Naive thymus-derived CD4-positive, alpha-beta T cell (primary cell): Measurements from ENCODE around the gene BAIAP2. TPM values are rescaled to one million over a fixed set of nuclear protein-coding genes. Genes with fewer than 3 reads are reported as not detected.

Source experiments
- ATAC-seq: fragments of 150-1000 bp; cut with Tn5 transposase; 2 replicates; pipeline ENCODE4 v1.10.0; 2021; ENCODE audit warnings: mild to moderate bottlenecking, moderate library complexity
- CTCF ChIA-PET: fragments of 350-600 bp; sonication (Branson Sonifier 250); formaldehyde crosslinking; loops from one replicate; lab custom pipeline; 2021; ENCODE audit warnings: antibody characterized with exemption; lab: Charles Lee
- POLR2A ChIA-PET: fragments of 350-600 bp; sonication (Branson Sonifier 250); formaldehyde crosslinking; loops from one replicate; lab custom pipeline; 2021; ENCODE audit warnings: antibody characterized with exemption, inconsistent platforms; lab: Charles Lee
- DNase-seq, 9 donors: peaks; one replicate each; pipeline versions ENCODE4 v3.0.0 to v3.0.0-alpha.2; 2020 to 2022; ENCODE audit warnings: mixed read lengths in 1 of 9
- H3K27ac ChIP-seq: one replicate; pipeline ENCODE4 v1.7.0; 2013; ENCODE audit warnings: mild to moderate bottlenecking, low read depth, low read length, moderate library complexity
- H3K27me3 ChIP-seq, 2 donors: one replicate each; pipeline ENCODE4 v1.7.0; 2013; ENCODE audit warnings: low read length in 2 of 2, mild to moderate bottlenecking in 2 of 2, moderate library complexity in 2 of 2; ENCODE audit not compliant: control insufficient read depth in 2 of 2, insufficient read depth in 2 of 2
- H3K36me3 ChIP-seq, 3 experiments: 1 replicate in 2 of 3; 2 replicates in 1 of 3; pipeline ENCODE4 v1.7.0; 2013; ENCODE audit warnings: low read length in 3 of 3, mild to moderate bottlenecking in 3 of 3, moderate library complexity in 1 of 3; ENCODE audit not compliant: insufficient read depth in 3 of 3, control insufficient read depth in 2 of 3
- H3K4me1 ChIP-seq, 2 donors: one replicate each; pipeline ENCODE4 v1.7.0; 2013; ENCODE audit warnings: low read length in 2 of 2, mild to moderate bottlenecking in 2 of 2, moderate library complexity in 1 of 2; ENCODE audit not compliant: control insufficient read depth in 2 of 2, insufficient read depth in 2 of 2
- H3K4me3 ChIP-seq: 2 replicates; pipeline ENCODE4 v1.7.0; 2013; ENCODE audit warnings: mild to moderate bottlenecking, low read length
- H3K9me3 ChIP-seq, 3 experiments: 1 replicate in 2 of 3; 2 replicates in 1 of 3; pipeline ENCODE4 v1.7.0; 2013; ENCODE audit warnings: low read length in 3 of 3; ENCODE audit not compliant: control insufficient read depth in 2 of 3
- H3K27ac Mint-ChIP-seq, 9 donors: one replicate each; pipeline ENCODE4 v1.8.0; 2020 to 2022; ENCODE audit warnings: mixed read lengths in 9 of 9, mild to moderate bottlenecking in 8 of 9, moderate library complexity in 5 of 9, inconsistent platforms in 2 of 9
- H3K27me3 Mint-ChIP-seq, 5 donors: one replicate each; pipeline ENCODE4 v1.8.0; 2021 to 2022; ENCODE audit warnings: mixed read lengths in 5 of 5, mild to moderate bottlenecking in 1 of 5
- H3K36me3 Mint-ChIP-seq, 5 donors: one replicate each; pipeline ENCODE4 v1.8.0; 2020 to 2022; ENCODE audit warnings: mixed read lengths in 5 of 5, mild to moderate bottlenecking in 3 of 5, inconsistent platforms in 1 of 5
- H3K4me1 Mint-ChIP-seq, 7 donors: one replicate each; pipeline ENCODE4 v1.8.0; 2020 to 2022; ENCODE audit warnings: mixed read lengths in 7 of 7, mild to moderate bottlenecking in 3 of 7, inconsistent platforms in 1 of 7
- H3K4me3 Mint-ChIP-seq, 10 donors: one replicate each; pipeline ENCODE4 v1.8.0; 2020 to 2022; ENCODE audit warnings: mild to moderate bottlenecking in 10 of 10, mixed read lengths in 10 of 10, moderate library complexity in 6 of 10, inconsistent platforms in 2 of 10
- H3K9me3 Mint-ChIP-seq, 11 donors: one replicate each; pipeline ENCODE4 v1.8.0; 2020 to 2022; ENCODE audit warnings: mixed read lengths in 11 of 11, mild to moderate bottlenecking in 4 of 11, inconsistent platforms in 1 of 11, moderate library complexity in 1 of 11
- intact Hi-C, 2 donors: fragments of 100-400 bp; cut with micrococcal nuclease; formaldehyde crosslinking; loops; one replicate each; pipeline ENCODE4 v1.15.1; 2023
- polyA plus RNA-seq, 2 donors: library from polyadenylated mRNA; unstranded; fragments of 300-500 nt; fragmentation: Illumina TruSeq; gene quantifications; one replicate each; pipeline ENCODE4 v1.2.3, GENCODE V29; 2021
- total RNA-seq, 6 experiments: library from RNA in 5 of 6; stranded (reverse) in 5 of 6; gene quantifications; 1 replicate in 5 of 6; 2 replicates in 1 of 6; pipeline ENCODE4 v1.2.3 and lab custom pipeline; 2021 to 2026

BAIAP2 gene
- total and polyA plus RNA-seq, 7 experiments from 2014 or later, result 3.2 to 13.7 (median 7.4) TPM

- H3K9me3 ChIP-seq, result no peaks in the 10 kb centered on the region
- ChIA-PET POLR2A (no interaction called here), CTCF (interaction anchor here (1.1 kb wide), 1 partner anchor 15 kb away, joined by 3 read pairs; no protein-coding TSS in a partner anchor)
- H3K36me3 ChIP-seq, result no peaks in the 10 kb centered on the region
- H3K27me3 Mint-ChIP-seq, result no peaks in the 10 kb centered on the region
- H3K27ac ChIP-seq, result no peak overlapping the region
- H3K4me1 Mint-ChIP-seq, result peaks cover 0 to 4% (median 0%) of the 10 kb centered on the region in 7 donors
- ATAC-seq (no peak), DNase-seq (no peak)
- no peaks in the 10 kb centered on the region for H3K36me3 Mint-ChIP-seq
- no peaks in the 10 kb centered on the region for H3K27me3 ChIP-seq
- H3K4me1 ChIP-seq, result no peaks in the 10 kb centered on the region
- H3K4me3 ChIP-seq, result no peak overlapping the region
- no peaks in the 10 kb centered on the region for H3K9me3 Mint-ChIP-seq
- no peak overlapping the region for H3K4me3 Mint-ChIP-seq
- H3K27ac Mint-ChIP-seq, result no peak overlapping the region
- intact Hi-C loops, result no loop called here
Measured at GRCh38 chr17:81116704-81117103, 81.8 kb downstream of the BAIAP2 start.

GRCh38 chr17:81117672-81118198 is 82.8 kb downstream of the BAIAP2 start:
- no peaks in the 10 kb centered on the region for H3K9me3 Mint-ChIP-seq
- no peaks in the 10 kb centered on the region for H3K36me3 Mint-ChIP-seq
- ChIA-PET POLR2A (interaction anchor here (0.8 kb wide), 1 partner anchor 668 kb away, joined by 3 read pairs; no protein-coding TSS in a partner anchor), CTCF (no interaction called here)
- Histone ChIP-seq H3K36me3 (no peaks in the 10 kb centered on the region), H3K4me3 (no peak overlapping the region), H3K27me3 (no peaks in the 10 kb centered on the region), H3K9me3 (no peaks in the 10 kb centered on the region), H3K27ac (no peak overlapping the region), H3K4me1 (no peaks in the 10 kb centered on the region)
- ATAC-seq (no peak), DNase-seq (no peak)
- intact Hi-C loops, result no loop called here
- H3K4me3 Mint-ChIP-seq, result peak overlapping the region in 1 of 10 donors; percentile 25
- peak overlapping the region in 1 of 9 donors; percentile 65 for H3K27ac Mint-ChIP-seq
- peaks cover 0 to 4% (median 0%) of the 10 kb centered on the region in 7 donors for H3K4me1 Mint-ChIP-seq
- H3K27me3 Mint-ChIP-seq, result no peaks in the 10 kb centered on the region

GRCh38 chr17:81118308-81119221 is 83.6 kb downstream of the BAIAP2 start:
- Mint-ChIP-seq H3K27ac (peak overlapping the region in 4 of 9 donors; percentile 42 to 78 (median 62)), H3K4me3 (peak overlapping the region in 8 of 10 donors; percentile 35 to 80 (median 54)), H3K9me3 (no peaks in the 10 kb centered on the region), H3K27me3 (no peaks in the 10 kb centered on the region), H3K4me1 (peaks cover 0 to 4% (median 0%) of the 10 kb centered on the region in 7 donors), H3K36me3 (no peaks in the 10 kb centered on the region)
- H3K4me3 ChIP-seq, result no peak overlapping the region
- H3K4me1 ChIP-seq, result no peaks in the 10 kb centered on the region
- no peaks in the 10 kb centered on the region for H3K36me3 ChIP-seq
- POLR2A ChIA-PET, result interaction anchor here (0.6 kb wide), 1 partner anchor 979 kb away, joined by 3 read pairs; no protein-coding TSS in a partner anchor
- H3K9me3 ChIP-seq, result no peaks in the 10 kb centered on the region
- CTCF ChIA-PET, result no interaction called here
- DNase-seq, result no peak
- no peak overlapping the region for H3K27ac ChIP-seq
- no peaks in the 10 kb centered on the region for H3K27me3 ChIP-seq
- no peak for ATAC-seq
- intact Hi-C loops, result loop anchor here (1.0 kb wide), 1 partner anchor 105 kb away; no protein-coding TSS in a partner anchor

- DNase-seq (peak; percentile 72 to 95 (median 79)), ATAC-seq (peak; percentile 87)
- H3K27me3 Mint-ChIP-seq, result no peaks in the 10 kb centered on the region
- H3K4me3 Mint-ChIP-seq, result peak overlapping the region; percentile 36 to 80 (median 67)
- H3K9me3 Mint-ChIP-seq, result no peaks in the 10 kb centered on the region
- CTCF ChIA-PET, result interaction anchor here (0.9 kb wide), 1 partner anchor 15 kb away, joined by 3 read pairs; no protein-coding TSS in a partner anchor
- no peak overlapping the region for H3K4me3 ChIP-seq
- intact Hi-C loops, result loop anchor here (1.0 kb wide), 1 partner anchor 104 kb away; no protein-coding TSS in a partner anchor
- POLR2A ChIA-PET, result interaction anchor here (0.6 kb wide), 1 partner anchor 980 kb away, joined by 3 read pairs; no protein-coding TSS in a partner anchor
- H3K27ac ChIP-seq, result no peak overlapping the region
- H3K27me3 ChIP-seq, result no peaks in the 10 kb centered on the region
- no peaks in the 10 kb centered on the region for H3K36me3 ChIP-seq
- no peaks in the 10 kb centered on the region for H3K36me3 Mint-ChIP-seq
- H3K4me1 Mint-ChIP-seq, result peaks cover 0 to 4% (median 0%) of the 10 kb centered on the region in 7 donors
- H3K4me1 ChIP-seq, result no peaks in the 10 kb centered on the region
- H3K27ac Mint-ChIP-seq, result peak overlapping the region in 4 of 9 donors; percentile 49 to 91 (median 72)
- no peaks in the 10 kb centered on the region for H3K9me3 ChIP-seq
Measured at GRCh38 chr17:81119223-81120148, 84.5 kb downstream of the BAIAP2 start.

- Histone ChIP-seq H3K27ac (no peak overlapping the region), H3K36me3 (no peaks in the 10 kb centered on the region), H3K9me3 (no peaks in the 10 kb centered on the region), H3K27me3 (no peaks in the 10 kb centered on the region), H3K4me3 (no peak overlapping the region), H3K4me1 (no peaks in the 10 kb centered on the region)
- CTCF ChIA-PET, result interaction anchor here (0.9 kb wide), 1 partner anchor 16 kb away, joined by 3 read pairs; no protein-coding TSS in a partner anchor
- Mint-ChIP-seq H3K27me3 (no peaks in the 10 kb centered on the region), H3K27ac (no peak overlapping the region), H3K36me3 (no peaks in the 10 kb centered on the region), H3K4me3 (no peak overlapping the region), H3K4me1 (peaks cover 0 to 4% (median 0%) of the 10 kb centered on the region in 7 donors), H3K9me3 (no peaks in the 10 kb centered on the region)
- POLR2A ChIA-PET, result no interaction called here
- DNase-seq, result no peak
- intact Hi-C loops, result no loop called here
- no peak for ATAC-seq
Measured at GRCh38 chr17:81120149-81120484, 85.2 kb downstream of the BAIAP2 start.
